Rectal smooth muscle tissue (tissue), 1 donor: Measurements from ENCODE around the gene TAMALIN.

Experiments used
- H3K27ac ChIP-seq: one replicate; pipeline ENCODE4 v1.7.0; 2013; ENCODE audit warnings: low read depth, low read length, inconsistent platforms
- H3K27me3 ChIP-seq: one replicate; pipeline ENCODE4 v1.7.0; 2013; ENCODE audit warnings: low read length; ENCODE audit not compliant: control insufficient read depth, insufficient read depth
- H3K36me3 ChIP-seq: one replicate; pipeline ENCODE4 v1.7.0; 2013; ENCODE audit warnings: low read length; ENCODE audit not compliant: control insufficient read depth, insufficient read depth
- H3K4me1 ChIP-seq: one replicate; pipeline ENCODE4 v1.7.0; 2013; ENCODE audit warnings: low read length; ENCODE audit not compliant: control insufficient read depth, insufficient read depth
- H3K4me3 ChIP-seq: one replicate; pipeline ENCODE4 v1.7.0; 2013; ENCODE audit warnings: low read length
- H3K9ac ChIP-seq: one replicate; pipeline ENCODE4 v1.7.0; 2013; ENCODE audit warnings: low read length

Gene TAMALIN

DNA sequence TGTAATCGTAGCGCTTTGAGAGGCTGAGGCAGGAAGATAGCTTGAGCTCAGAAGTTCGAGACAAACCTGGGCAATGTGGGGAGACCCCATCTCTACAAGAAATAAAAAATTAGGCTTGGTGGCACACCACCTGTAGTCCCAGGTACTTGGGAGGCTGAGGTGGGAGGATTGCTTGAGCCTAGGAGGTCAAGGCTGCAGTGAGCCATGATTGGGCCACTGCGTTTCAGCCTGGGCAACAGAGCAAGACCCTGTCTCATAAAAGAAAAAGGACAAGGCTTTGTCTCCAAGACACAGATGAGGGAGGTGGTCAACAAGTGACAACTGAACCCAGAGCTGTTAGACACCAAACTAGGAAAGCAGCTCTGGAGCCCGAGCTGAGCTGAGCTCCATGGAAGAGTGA lies 14.5 kb upstream of the TAMALIN start:
- Histone ChIP-seq H3K36me3 (peaks cover 15% of the 10 kb centered on the region), H3K27ac (no peak overlapping the region), H3K4me3 (no peak overlapping the region), H3K9ac (no peak overlapping the region), H3K27me3 (no peaks in the 10 kb centered on the region), H3K4me1 (no peaks in the 10 kb centered on the region)

DNA sequence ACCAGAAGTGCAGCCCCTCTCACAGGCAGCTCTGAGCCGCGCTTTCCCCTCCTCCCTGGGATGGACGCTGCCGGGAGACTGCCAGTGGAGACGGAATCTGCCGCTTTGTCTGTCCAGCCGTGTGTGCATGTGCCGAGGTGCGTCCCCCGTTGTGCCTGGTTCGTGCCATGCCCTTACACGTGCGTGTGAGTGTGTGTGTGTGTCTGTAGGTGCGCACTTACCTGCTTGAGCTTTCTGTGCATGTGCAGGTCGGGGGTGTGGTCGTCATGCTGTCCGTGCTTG lies 12.3 kb upstream of the TAMALIN start:
- Histone ChIP-seq H3K27ac (no peak overlapping the region), H3K36me3 (peaks cover 15% of the 10 kb centered on the region), H3K4me3 (no peak overlapping the region), H3K9ac (no peak overlapping the region), H3K4me1 (no peaks in the 10 kb centered on the region), H3K27me3 (no peaks in the 10 kb centered on the region)

DNA sequence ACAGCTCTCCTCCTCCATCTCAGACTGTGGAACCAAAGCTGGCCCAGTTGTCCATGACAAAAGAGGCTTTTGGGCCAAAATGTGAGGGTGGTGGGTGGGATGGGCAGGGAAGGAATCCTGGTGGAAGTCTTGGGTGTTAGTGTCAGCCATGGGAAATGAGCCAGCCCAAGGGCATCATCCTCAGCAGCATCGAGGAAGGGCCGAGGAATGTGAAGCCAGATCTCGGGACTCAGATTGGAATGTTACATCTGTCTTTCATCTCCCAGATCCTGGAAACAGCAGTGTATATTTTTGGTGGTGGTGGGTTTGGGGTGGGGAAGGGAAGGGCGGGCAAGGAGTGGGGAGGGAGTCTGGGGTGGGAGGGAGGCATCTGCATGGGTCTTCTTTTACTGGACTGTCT lies 11.8 kb upstream of the TAMALIN start:
- Histone ChIP-seq H3K4me1 (no peaks in the 10 kb centered on the region), H3K9ac (no peak overlapping the region)

DNA sequence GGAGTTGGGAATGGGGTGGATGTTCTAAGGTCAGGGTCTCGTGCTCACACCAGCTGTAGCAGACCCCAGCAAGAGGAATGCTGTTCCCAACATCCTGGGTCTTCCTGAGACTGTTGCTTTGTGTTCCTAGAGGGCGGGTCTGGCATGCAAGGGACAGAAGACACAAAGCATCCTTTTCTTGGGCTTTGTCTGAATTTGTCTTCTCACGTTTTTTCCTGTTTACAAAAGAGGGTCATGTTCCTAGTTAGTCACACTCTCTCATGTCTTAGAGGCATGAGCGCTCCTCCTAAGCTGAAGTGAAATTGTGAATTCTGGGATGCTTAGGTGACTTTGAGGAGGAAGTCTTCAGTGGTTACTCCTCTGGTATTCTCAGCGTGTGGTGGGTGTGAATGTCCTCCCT lies 9.6 kb upstream of the TAMALIN start:
- no peak overlapping the region for H3K27ac ChIP-seq
- no peaks in the 10 kb centered on the region for H3K27me3 ChIP-seq
- H3K9ac ChIP-seq: no peak overlapping the region
- H3K36me3 ChIP-seq: peaks cover 15% of the 10 kb centered on the region
- no peaks in the 10 kb centered on the region for H3K4me1 ChIP-seq
- no peak overlapping the region for H3K4me3 ChIP-seq

More for the DNA sequence above, 11.8 kb upstream of the TAMALIN start:
- Histone ChIP-seq H3K27me3 (no peaks in the 10 kb centered on the region), H3K4me3 (no peak overlapping the region), H3K27ac (no peak overlapping the region), H3K36me3 (peaks cover 15% of the 10 kb centered on the region)

DNA sequence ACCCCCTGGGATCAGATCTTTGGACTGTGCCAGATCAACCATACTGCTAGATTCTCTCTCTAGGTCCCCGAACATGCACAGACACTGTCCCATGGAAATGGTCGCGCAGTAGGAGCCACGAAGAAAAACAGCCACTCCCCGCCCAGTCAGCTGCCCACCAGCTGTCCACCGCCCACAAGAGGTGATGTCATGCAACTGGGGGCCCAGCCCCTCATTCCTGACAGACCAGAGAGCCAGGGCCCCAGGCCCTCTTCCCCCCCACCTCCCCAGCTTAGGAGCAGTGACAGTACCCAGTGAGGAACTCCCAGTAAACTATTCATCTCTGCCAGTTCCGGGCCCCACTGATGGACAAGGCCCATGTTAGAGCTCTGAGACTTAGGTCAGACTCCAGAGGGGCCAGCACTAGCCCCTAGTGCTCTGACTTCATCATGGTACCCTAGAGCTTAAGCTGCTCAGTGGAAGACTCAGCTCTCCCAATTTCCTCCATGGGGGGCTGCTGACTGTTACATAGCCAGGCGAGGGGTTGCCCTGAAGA lies 3.7 kb upstream of the TAMALIN start:
- H3K4me3 ChIP-seq: no peak overlapping the region
- H3K36me3 ChIP-seq: no peaks in the 10 kb centered on the region
- no peak overlapping the region for H3K27ac ChIP-seq
- H3K27me3 ChIP-seq: peaks cover 13% of the 10 kb centered on the region
- H3K4me1 ChIP-seq: no peaks in the 10 kb centered on the region
- no peak overlapping the region for H3K9ac ChIP-seq

DNA sequence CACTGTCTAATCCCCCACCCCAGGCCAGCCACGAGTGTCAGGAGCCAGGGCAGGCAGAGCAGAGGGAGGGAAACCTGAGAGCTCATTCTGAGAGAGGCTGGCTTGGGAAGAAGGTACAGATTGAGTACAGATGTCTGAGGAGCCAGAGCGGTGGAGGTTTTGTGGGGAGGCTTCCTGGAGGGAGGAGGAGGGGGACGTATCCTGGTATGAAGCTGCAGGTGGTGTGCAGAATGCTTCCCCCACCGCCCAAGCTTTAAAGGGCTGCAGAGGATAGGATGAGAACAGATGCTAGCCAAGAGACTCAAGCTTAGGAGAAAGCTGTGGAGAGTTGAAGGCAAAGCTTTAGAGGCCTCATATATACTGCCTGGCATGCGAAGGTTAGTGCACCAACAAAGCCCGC lies 3.2 kb upstream of the TAMALIN start:
- Histone ChIP-seq H3K9ac (no peak overlapping the region), H3K27ac (no peak overlapping the region), H3K4me3 (no peak overlapping the region), H3K27me3 (peaks cover 13% of the 10 kb centered on the region), H3K36me3 (no peaks in the 10 kb centered on the region), H3K4me1 (no peaks in the 10 kb centered on the region)

DNA sequence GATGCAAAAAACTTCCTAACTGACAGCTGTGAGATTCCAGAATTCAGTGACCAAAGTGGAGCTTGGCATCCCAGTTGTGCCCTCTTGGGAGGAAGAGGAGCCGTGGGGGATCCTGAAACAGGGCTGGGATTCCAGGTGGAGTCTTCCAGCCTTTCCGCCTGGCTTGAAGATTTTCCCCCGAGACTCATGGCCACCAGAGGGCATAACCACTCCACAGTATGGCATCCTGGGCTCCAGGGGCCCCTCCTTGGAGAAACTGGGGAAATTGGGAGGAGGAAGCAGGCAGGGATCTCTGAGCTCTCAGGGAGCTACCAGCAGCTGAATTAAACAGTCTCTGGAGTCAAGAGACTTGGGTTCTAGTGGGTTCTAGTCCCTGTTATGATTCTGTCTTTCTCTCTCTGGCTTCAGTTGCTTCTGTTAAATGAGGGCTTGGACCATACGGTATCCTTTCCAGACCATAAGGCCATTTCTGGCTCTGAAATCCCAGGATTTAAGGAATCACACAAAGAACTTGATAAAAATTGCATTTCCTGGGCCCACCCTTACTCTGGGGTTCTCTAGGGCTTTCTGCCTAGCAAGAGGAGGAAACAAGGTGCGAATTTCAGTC lies 2.6 kb upstream of the TAMALIN start:
- no peak overlapping the region for H3K9ac ChIP-seq
- peaks cover 13% of the 10 kb centered on the region for H3K27me3 ChIP-seq
- H3K27ac ChIP-seq: no peak overlapping the region
- no peaks in the 10 kb centered on the region for H3K4me1 ChIP-seq
- H3K4me3 ChIP-seq: no peak overlapping the region
- H3K36me3 ChIP-seq: no peaks in the 10 kb centered on the region

DNA sequence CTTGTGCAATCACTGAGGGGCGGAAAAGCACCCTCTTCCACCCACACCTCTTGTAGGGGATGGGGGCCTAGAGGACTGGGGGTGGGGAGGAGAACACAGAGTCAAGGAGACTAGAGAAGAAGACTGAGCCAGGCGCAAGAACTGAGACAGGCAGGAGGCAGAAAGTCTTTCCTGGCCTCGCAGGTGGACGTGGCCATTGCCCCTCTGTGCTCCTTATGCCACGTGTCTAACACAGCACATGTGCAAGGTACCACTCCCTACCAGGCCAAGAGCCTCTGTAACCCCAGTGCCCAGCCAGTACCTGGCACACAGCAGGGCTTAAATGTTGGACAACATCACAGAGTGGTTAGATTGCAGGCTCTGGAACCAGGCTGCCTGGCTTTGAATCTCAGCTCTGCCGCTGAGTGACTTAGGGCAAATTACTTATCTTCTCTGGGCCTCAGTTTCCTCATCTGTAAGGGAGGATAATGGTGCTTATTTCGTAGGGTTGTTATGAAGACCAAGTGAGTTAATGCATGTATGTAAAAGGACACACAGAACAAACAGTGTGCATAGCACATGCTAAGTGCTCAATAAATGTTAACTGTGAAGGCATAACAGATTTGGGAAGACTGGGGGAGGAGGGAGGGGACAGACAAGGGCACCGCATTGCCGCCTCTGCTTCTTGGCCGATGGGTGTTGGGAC lies 1.4 kb upstream of the TAMALIN start:
- Histone ChIP-seq H3K4me3 (no peak overlapping the region), H3K27ac (no peak overlapping the region), H3K27me3 (peaks cover 13% of the 10 kb centered on the region), H3K4me1 (peaks cover under 1% of the 10 kb centered on the region), H3K36me3 (no peaks in the 10 kb centered on the region), H3K9ac (no peak overlapping the region)

DNA sequence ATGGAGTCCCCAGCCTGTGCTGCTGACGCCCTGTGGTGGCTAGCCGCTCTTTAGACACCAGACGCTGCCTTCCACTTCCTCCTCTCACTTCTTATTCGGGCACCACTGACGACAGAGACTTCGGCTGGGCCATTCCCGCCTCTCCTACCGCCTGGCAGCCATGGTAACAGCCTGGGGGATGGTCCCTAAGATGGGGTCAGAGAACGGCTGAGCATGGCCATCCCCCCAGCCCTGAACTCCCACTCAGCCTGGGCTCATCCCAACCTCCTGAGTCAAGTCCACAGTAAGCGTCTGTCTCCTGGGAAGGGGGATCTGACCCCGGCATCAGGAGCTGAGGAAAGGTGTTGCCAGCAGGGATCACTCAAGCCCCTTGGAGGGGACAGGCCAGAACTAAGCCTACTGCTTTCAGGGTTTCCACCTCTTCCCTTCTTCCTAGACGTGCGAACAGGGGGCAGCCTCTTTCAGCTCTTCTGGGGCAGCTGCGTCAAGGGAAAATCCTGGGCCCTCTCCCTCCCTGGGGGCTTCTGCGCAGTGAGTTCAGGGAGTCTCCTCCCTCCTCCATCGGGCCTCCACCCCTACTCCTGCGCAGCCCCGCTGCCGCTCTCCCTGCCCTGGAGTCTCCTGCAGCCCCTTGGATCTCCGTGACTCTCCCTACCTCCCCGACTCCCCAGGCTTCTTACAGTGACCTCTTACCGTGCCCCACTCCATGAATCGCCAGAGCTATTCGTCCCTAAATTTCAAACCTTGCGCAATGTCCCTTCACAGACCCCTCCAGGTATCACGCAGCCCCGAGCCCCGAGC lies 643 bp upstream of the TAMALIN start:
- Histone ChIP-seq H3K27ac (no peak overlapping the region), H3K4me3 (peak overlapping the region; percentile 39), H3K9ac (no peak overlapping the region), H3K4me1 (peaks cover 7% of the 10 kb centered on the region), H3K27me3 (peaks cover 13% of the 10 kb centered on the region), H3K36me3 (peaks cover 4% of the 10 kb centered on the region)

DNA sequence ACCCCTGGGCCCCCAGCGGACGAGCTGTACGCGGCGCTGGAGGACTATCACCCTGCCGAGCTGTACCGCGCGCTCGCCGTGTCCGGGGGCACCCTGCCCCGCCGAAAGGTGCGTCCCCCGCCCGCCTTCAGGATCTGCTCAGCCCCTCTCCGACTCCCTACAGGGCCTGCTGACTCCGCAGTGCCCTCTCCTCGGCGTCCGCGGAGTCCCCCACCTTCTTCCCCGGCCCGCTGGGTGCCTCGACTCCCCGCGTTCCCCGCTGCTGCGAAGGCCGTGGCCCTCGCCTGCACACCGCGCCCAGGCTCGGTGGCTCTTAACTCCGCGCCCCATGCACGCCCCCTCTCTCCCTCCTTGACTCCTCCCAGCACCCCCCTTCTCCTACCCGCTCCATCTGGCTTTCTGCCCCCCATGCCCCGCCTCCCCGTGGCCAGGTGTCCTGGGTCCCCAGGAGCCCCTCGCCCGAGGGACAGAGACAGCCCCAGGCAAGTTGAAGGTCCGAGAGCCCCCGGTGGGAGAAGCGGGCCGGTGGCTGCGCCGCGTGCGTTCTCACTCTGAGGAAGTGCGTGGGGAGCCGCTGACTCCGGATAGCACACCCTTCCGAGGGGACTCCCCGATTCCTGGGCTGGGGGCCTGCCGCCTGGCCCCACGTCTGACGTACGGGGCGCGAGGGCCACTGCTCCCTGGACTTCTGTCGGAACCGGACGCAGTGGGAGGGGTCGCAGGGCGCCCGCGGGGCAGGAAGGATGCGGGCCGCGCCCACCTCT lies 594 bp downstream of the TAMALIN start:
- Histone ChIP-seq H3K27ac (peak overlapping the region; percentile 70), H3K4me3 (peak overlapping the region; percentile 71), H3K4me1 (peaks cover 9% of the 10 kb centered on the region), H3K27me3 (peaks cover 13% of the 10 kb centered on the region), H3K36me3 (peaks cover 5% of the 10 kb centered on the region), H3K9ac (no peak overlapping the region)

DNA sequence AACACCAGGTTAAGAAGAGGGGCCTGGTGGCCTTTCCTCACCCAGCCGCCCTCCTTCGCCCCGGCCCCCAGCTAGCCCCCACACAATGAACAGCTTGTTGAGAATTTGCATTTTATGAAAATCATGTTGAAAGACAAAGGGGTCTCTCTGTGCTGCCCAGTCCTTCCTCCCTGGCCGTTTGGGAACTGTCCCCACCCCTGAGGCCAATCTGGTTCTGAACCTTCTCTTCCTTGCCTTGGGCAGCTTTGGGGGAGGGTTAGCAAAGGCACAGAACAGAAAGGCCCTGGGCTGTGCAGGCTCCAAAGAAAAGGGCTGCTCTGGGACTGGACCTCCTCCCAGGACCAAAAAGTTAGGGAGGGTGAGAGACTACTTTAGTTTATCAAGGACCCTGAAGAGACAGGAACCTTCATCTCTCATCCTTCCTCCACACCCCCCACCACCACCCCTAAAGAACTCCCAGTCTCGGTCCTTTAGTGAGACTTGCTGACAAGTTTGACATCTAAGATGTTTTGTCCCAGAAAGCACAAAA lies 1.3 kb downstream of the TAMALIN start:
- H3K27me3 ChIP-seq: peaks cover 13% of the 10 kb centered on the region
- no peak overlapping the region for H3K9ac ChIP-seq
- H3K36me3 ChIP-seq: peaks cover 5% of the 10 kb centered on the region
- peaks cover 9% of the 10 kb centered on the region for H3K4me1 ChIP-seq
- peak overlapping the region; percentile 71 for H3K4me3 ChIP-seq
- peak overlapping the region; percentile 70 for H3K27ac ChIP-seq
